ENCODE data around the gene KRT28. TPM values are rescaled to one million over a fixed set of nuclear protein-coding genes. Genes with fewer than 3 reads are reported as not detected.

Gene KRT28, protein sequence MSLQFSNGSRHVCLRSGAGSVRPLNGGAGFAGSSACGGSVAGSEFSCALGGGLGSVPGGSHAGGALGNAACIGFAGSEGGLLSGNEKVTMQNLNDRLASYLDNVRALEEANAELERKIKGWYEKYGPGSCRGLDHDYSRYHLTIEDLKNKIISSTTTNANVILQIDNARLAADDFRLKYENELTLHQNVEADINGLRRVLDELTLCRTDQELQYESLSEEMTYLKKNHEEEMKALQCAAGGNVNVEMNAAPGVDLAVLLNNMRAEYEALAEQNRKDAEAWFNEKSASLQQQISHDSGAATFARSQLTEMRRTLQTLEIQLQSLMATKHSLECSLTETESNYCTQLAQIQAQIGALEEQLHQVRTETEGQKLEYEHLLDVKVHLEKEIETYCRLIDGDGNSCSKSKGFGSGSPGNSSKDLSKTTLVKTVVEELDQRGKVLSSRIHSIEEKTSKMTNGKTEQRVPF
- not detected for polyA plus RNA-seq (2012; ENCODE audit: insufficient read length, low read depth)

DNA sequence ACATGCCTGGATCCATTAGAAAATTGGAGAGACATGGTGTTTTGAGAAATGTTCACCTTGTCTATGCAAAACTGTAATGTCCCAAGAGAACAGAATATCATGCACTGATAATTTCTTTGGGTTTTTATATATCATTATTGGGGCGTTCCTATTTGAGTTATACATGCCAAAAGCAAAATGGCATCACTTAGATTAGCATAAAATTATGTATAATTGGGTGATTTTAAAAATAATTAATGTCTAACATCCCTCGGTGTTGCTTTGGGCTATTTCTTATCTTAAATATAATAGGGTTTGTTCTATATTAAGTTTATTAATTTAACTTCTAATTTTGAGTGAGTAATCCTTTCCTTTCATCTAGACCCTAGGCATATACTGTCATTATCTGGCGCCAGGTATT is at the start of gene KRT28:
KRT28 (minus strand) TSS at position 101 of the 400 bp plus-strand sequence; CDS start at position 35, 66 bp downstream.
- TF ChIP-seq FOXP2 (optimal IDR thresholded peaks at IDR 0.05; ENCODE audit: borderline replicate concordance, extremely low read depth, extremely low read length, insufficient read depth), result no peak
- no peak for TF ChIP-seq POLR2AphosphoS5 (IDR thresholded peaks at IDR 0.05; ENCODE audit: low read depth, low read length)
- TF ChIP-seq TAF1 (IDR thresholded peaks at IDR 0.05; ENCODE audit: borderline replicate concordance, insufficient read depth, low read length), result no peak
- TF ChIP-seq SIN3A (IDR thresholded peaks at IDR 0.05; ENCODE audit: borderline replicate concordance, insufficient read depth, low read length), result no peak
- TF ChIP-seq, protein P1, sequence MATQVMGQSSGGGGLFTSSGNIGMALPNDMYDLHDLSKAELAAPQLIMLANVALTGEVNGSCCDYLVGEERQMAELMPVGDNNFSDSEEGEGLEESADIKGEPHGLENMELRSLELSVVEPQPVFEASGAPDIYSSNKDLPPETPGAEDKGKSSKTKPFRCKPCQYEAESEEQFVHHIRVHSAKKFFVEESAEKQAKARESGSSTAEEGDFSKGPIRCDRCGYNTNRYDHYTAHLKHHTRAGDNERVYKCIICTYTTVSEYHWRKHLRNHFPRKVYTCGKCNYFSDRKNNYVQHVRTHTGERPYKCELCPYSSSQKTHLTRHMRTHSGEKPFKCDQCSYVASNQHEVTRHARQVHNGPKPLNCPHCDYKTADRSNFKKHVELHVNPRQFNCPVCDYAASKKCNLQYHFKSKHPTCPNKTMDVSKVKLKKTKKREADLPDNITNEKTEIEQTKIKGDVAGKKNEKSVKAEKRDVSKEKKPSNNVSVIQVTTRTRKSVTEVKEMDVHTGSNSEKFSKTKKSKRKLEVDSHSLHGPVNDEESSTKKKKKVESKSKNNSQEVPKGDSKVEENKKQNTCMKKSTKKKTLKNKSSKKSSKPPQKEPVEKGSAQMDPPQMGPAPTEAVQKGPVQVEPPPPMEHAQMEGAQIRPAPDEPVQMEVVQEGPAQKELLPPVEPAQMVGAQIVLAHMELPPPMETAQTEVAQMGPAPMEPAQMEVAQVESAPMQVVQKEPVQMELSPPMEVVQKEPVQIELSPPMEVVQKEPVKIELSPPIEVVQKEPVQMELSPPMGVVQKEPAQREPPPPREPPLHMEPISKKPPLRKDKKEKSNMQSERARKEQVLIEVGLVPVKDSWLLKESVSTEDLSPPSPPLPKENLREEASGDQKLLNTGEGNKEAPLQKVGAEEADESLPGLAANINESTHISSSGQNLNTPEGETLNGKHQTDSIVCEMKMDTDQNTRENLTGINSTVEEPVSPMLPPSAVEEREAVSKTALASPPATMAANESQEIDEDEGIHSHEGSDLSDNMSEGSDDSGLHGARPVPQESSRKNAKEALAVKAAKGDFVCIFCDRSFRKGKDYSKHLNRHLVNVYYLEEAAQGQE (IDR thresholded peaks at IDR 0.05; ENCODE audit: insufficient read depth in 1 of 2, low read depth in 2 of 2, low read length in 2 of 2), result no peak

DNA sequence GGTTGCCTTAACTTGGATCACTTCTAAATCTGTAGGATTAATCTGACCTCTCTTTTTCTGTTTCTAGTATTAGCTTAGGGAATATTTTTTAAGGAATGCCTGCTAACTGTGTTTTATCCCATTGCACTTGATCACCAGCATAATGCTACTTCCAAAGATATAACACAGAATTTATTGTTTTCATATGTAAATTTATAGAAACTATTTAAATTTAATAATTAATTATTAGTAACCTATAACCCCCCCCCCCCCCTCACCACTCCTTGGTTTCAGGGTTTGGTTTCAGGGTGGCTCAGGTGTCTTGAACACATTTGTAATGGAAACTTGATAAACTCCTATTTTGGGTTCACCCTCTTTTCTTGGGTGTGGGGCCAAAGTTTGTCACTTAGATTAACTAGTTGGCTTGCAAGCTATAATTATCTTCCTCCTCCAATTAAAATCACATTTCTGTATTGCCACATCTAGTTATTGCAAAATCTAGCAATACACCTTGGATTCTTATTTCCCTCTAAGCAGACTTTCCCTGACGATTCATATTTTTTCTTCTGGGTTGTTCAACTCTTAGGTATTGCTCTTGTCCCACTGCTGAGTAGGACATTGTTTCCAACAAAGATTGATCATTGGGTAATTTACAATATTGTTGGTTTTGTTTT is 49.0 kb upstream of the KRT28 start:
- TF ChIP-seq SIN3A (IDR thresholded peaks at IDR 0.05; ENCODE audit: borderline replicate concordance, insufficient read depth, low read length) (no peak), TAF1 (IDR thresholded peaks at IDR 0.05; ENCODE audit: borderline replicate concordance, insufficient read depth, low read length) (no peak), FOXP2 (optimal IDR thresholded peaks at IDR 0.05; ENCODE audit: borderline replicate concordance, extremely low read depth, extremely low read length, insufficient read depth) (no peak), POLR2AphosphoS5 (IDR thresholded peaks at IDR 0.05; ENCODE audit: low read depth, low read length) (no peak)
- TF ChIP-seq, protein P1 (IDR thresholded peaks at IDR 0.05; ENCODE audit: insufficient read depth in 1 of 2, low read depth in 2 of 2, low read length in 2 of 2), result no peak

DNA sequence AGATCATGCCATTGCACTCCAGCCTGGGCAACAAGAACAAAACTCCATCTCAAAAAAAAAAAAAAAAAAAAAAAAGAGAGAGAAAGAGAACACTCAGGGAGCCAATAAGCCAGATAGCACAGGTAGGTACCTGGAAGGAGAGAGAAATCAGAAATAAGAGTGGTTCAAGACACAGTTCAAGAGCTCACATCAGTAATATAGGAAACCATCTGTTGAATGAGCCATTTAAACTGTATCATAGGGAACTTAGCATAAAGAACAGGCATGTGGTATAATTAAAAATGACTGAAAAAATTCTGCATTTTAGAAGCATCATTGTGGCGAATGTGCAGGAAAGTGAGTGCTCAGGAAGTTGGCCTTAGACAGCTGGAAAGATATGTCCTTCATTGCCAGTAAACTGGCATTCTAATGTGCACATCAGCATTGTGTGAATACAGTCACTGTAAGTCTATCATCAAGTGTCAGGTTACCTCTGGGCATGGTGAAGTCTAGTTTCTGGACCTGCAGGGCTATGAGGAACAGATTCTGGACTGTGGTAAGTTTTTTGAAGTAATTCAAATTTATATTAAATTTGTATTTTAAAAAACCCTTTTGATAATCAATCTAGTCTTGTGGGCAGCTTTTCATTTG is 46.9 kb upstream of the KRT28 start:
- TF ChIP-seq TAF1 (IDR thresholded peaks at IDR 0.05; ENCODE audit: borderline replicate concordance, insufficient read depth, low read length) (no peak), POLR2AphosphoS5 (IDR thresholded peaks at IDR 0.05; ENCODE audit: low read depth, low read length) (no peak), FOXP2 (optimal IDR thresholded peaks at IDR 0.05; ENCODE audit: borderline replicate concordance, extremely low read depth, extremely low read length, insufficient read depth) (no peak), SIN3A (IDR thresholded peaks at IDR 0.05; ENCODE audit: borderline replicate concordance, insufficient read depth, low read length) (no peak)
- TF ChIP-seq, protein P1 (IDR thresholded peaks at IDR 0.05; ENCODE audit: insufficient read depth in 1 of 2, low read depth in 2 of 2, low read length in 2 of 2), result no peak

DNA sequence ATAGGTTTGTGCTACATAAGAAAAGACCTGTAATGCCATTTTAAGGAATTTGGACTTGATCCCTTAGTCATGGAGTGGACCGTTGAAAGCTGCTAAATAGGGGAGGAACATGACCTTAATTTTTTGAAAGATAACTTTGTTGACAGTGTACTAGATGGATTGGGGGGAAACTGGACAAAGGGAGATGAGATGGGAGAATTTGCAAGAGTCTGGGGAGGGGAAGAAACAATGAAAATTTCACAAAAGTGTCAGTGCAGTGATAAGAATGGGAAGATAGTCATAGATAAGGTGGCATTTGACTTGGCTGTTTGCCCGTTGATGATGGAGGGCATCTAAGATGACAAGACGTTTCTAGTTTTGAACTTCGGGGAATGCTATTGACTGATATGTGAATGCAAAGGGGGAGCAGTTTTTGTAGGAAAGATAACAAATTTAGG is 44.9 kb upstream of the KRT28 start:
- no peak for TF ChIP-seq POLR2AphosphoS5 (IDR thresholded peaks at IDR 0.05; ENCODE audit: low read depth, low read length)

DNA sequence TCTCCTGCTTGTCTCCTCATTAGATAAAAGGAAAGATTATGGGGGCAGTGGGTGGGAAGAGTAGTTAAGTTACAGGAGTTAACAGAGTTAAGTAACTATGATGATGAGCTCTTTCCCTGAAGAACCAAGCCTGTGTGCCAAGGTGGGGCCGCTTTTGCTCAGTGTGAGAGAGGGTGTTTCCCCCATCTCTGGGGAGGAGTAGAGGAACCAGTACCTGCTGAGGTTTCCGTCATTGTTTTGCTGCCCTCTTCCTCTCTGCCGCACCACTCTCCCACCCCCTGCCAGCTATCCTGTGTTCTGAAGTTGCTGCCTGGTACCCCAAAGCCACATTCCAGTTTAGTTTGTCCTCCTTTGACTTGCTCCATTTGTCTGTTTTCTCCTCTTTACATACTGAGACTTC is 43.5 kb upstream of the KRT28 start:
- no peak for TF ChIP-seq SIN3A (IDR thresholded peaks at IDR 0.05; ENCODE audit: borderline replicate concordance, insufficient read depth, low read length)
- no peak for TF ChIP-seq POLR2AphosphoS5 (IDR thresholded peaks at IDR 0.05; ENCODE audit: low read depth, low read length)
- TF ChIP-seq, protein P1 (IDR thresholded peaks at IDR 0.05; ENCODE audit: insufficient read depth in 1 of 2, low read depth in 2 of 2, low read length in 2 of 2), result no peak
- no peak for TF ChIP-seq TAF1 (IDR thresholded peaks at IDR 0.05; ENCODE audit: borderline replicate concordance, insufficient read depth, low read length)
- TF ChIP-seq FOXP2 (optimal IDR thresholded peaks at IDR 0.05; ENCODE audit: borderline replicate concordance, extremely low read depth, extremely low read length, insufficient read depth), result no peak

Measured in PFSK-1 (cell line).